K562 (cell line): Measurements from ENCODE around the gene INO80D. TPM values are rescaled to one million over a fixed set of nuclear protein-coding genes. Genes with fewer than 3 reads are reported as not detected.
A peak's percentile ranks its signal among the peaks of the same experiment; 100 is the strongest.

Experiments
- BRD9 ChIP-seq: fragments of 450-650 bp; IDR thresholded peaks from 2 replicates; pipeline ENCODE4 v1.6.1; 2018; ENCODE audit warnings: low read depth; ENCODE audit not compliant: partially characterized antibody
- CBX3 ChIP-seq, 2 experiments: IDR thresholded peaks; 1 replicate in 1 of 2; 2 replicates in 1 of 2; pipeline ENCODE4 v1.6.1; 2012; ENCODE audit warnings: inconsistent platforms in 2 of 2, low read length in 2 of 2, borderline replicate concordance in 1 of 2, control low read depth in 1 of 2
- CHD1 ChIP-seq: fragments of 200-600 bp; sonication (generic); IDR thresholded peaks from one replicate; pipeline ENCODE4 v1.6.1; 2012; ENCODE audit warnings: mild to moderate bottlenecking, moderate library complexity, low read length, inconsistent platforms
- HMGN3 ChIP-seq: IDR thresholded peaks from 2 replicates; pipeline ENCODE4 v1.6.1; 2011; ENCODE audit warnings: borderline replicate concordance, low read depth, mild to moderate bottlenecking, mixed read lengths, low read length; ENCODE audit not compliant: insufficient read length; ENCODE audit errors: extremely low read depth
- KLF16 ChIP-seq: IDR thresholded peaks from 2 replicates; pipeline ENCODE4 v1.6.1; 2016; ENCODE audit warnings: antibody characterized with exemption
- MAFG ChIP-seq: fragments of 450-650 bp; conservative IDR thresholded peaks from 2 replicates; pipeline ENCODE4 v1.6.1; 2016; ENCODE audit warnings: missing genetic modification characterization, missing compliant biosample characterization
- NR1H2 ChIP-seq: sonication (generic); formaldehyde crosslinking; IDR thresholded peaks from 2 replicates; pipeline ENCODE4 v1.4.0; 2020; ENCODE audit warnings: mild to moderate bottlenecking, missing genetic modification reagents
- RCOR1 ChIP-seq, 2 experiments: IDR thresholded peaks; 2 replicates each; pipeline ENCODE4 v1.6.1; 2012; ENCODE audit warnings: low read depth in 2 of 2, low read length in 2 of 2, borderline replicate concordance in 1 of 2, improper control_type of control experiment in 1 of 2
- SIX5 ChIP-seq, 2 experiments: IDR thresholded peaks; 2 replicates each; pipeline ENCODE4 v1.6.1; 2011; ENCODE audit warnings: low read length in 2 of 2, borderline replicate concordance in 1 of 2, low read depth in 1 of 2, mild to moderate bottlenecking in 1 of 2, moderate library complexity in 1 of 2; ENCODE audit not compliant: insufficient read depth in 1 of 2
- TCF7 ChIP-seq: sonication (generic); IDR thresholded peaks from 2 replicates; pipeline ENCODE4 v1.6.1; 2016; ENCODE audit warnings: antibody characterized with exemption, borderline replicate concordance
- THRAP3 ChIP-seq: fragments of 450-650 bp; IDR thresholded peaks from 2 replicates; pipeline ENCODE4 v1.6.1; 2016; ENCODE audit warnings: mild to moderate bottlenecking, inconsistent platforms, borderline replicate concordance
- ZNF695 ChIP-seq: fragments of 450-650 bp; formaldehyde crosslinking; IDR thresholded peaks from 2 replicates; pipeline ENCODE4 v1.4.0; 2020; ENCODE audit warnings: mild to moderate bottlenecking, moderate library complexity
- ZNF77 ChIP-seq: fragments of 250-450 bp; sonication (Bioruptor Pico); IDR thresholded peaks from 2 replicates; pipeline ENCODE4 v1.5.0; 2020
- ZNF79 ChIP-seq: fragments of 250-450 bp; sonication (Bioruptor Pico); IDR thresholded peaks from 2 replicates; pipeline ENCODE4 v1.4.0; 2020; ENCODE audit warnings: low read depth, mild to moderate bottlenecking, moderate library complexity
- polyA plus RNA-seq, 8 experiments: library from polyadenylated mRNA; depleted of rRNA in 4 of 8; stranded (reverse) in 5 of 8; unstranded in 3 of 8; fragments of >200 nt; fragmentation: Nextera tagmentation in 2 of 8; fragmentation: Illumina TruSeq in 1 of 8; extraction: Ambion mirVana in 2 of 8; extraction: Trizol in 1 of 8; gene quantifications; 2 replicates each; pipeline versions ENCODE4 v1.2.1 to v1.2.3, GENCODE V29; 2011 to 2014; ENCODE audit warnings: inconsistent platforms in 1 of 8, missing spikeins in 1 of 8
- total RNA-seq, 7 experiments: library from RNA; depleted of rRNA in 6 of 7; stranded (reverse); fragments of >200 nt in 6 of 7; fragmentation: Illumina TruSeq in 2 of 7; extraction: Trizol in 2 of 7; gene quantifications; 2 replicates each; pipeline versions ENCODE4 v1.2.1 to v1.2.3, GENCODE V29; 2011 to 2021; ENCODE audit warnings: low replicate concordance in 1 of 7
- TF ChIP-seq, protein P1 (sequence below), 2 experiments: IDR thresholded peaks; 2 replicates each; pipeline ENCODE4 v1.6.1; 2012; ENCODE audit warnings: improper control_type of control experiment in 2 of 2, low read depth in 2 of 2, low read length in 2 of 2, borderline replicate concordance in 1 of 2
- TF ChIP-seq, protein P2 (sequence below): fragments of 200-800 bp; sonication (Bioruptor generic); IDR thresholded peaks from 2 replicates; pipeline ENCODE4 v1.6.1; 2017; ENCODE audit warnings: missing genetic modification characterization, missing compliant biosample characterization
- TF ChIP-seq, protein P3 (sequence below): fragments of 450-650 bp; formaldehyde crosslinking; IDR thresholded peaks from 2 replicates; pipeline ENCODE4 v1.4.0; 2020; ENCODE audit warnings: mild to moderate bottlenecking, moderate library complexity
- TF ChIP-seq, protein P4 (sequence below), 2 experiments: fragments of 450-650 bp; IDR thresholded peaks; 2 replicates each; pipeline ENCODE4 v1.6.1; 2018; ENCODE audit warnings: mild to moderate bottlenecking in 2 of 2, low read depth in 1 of 2; ENCODE audit not compliant: partially characterized antibody in 2 of 2

INO80D gene
- total and polyA plus RNA-seq, 9 of the 15 experiments (the other 6 are each of a cell fraction or from before 2014, with no cell fraction given) = 0.64 to 8.1 (median 2.9) TPM

DNA sequence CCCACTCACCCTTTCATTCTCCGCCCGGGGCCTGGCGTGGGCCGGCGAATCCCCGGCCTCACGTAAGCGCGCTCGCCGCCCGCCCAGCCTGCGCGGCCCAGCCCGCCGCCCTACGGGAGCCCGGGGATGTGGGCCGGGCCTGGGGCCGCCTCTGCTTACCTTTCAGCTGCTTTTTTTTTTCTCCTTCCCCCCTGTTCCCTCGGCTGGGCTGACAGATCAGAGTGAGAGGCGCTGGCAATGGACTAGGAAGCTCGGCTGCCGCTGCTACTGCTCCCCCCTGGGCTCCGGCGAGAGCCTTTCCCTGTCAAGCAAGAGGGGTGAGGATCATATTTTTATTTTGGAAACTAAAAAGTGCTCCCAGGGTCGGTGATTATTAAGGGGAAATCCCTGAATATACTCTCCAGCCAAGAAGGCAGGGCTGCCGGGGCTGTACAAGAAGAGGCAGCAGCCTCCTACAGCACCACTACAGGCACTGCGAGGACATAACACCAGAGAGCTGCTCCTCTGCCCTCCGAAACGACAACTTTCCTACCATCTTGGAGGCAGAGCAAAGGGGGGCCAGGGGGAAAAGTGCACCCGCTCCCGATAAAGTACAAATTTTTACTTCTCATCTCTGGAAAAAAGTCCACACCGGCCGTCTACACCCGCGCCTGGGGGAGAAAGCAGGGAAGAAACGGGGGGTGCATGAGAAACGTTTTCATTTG lies at the start of gene INO80D (continued):
- TF ChIP-seq, protein P1, sequence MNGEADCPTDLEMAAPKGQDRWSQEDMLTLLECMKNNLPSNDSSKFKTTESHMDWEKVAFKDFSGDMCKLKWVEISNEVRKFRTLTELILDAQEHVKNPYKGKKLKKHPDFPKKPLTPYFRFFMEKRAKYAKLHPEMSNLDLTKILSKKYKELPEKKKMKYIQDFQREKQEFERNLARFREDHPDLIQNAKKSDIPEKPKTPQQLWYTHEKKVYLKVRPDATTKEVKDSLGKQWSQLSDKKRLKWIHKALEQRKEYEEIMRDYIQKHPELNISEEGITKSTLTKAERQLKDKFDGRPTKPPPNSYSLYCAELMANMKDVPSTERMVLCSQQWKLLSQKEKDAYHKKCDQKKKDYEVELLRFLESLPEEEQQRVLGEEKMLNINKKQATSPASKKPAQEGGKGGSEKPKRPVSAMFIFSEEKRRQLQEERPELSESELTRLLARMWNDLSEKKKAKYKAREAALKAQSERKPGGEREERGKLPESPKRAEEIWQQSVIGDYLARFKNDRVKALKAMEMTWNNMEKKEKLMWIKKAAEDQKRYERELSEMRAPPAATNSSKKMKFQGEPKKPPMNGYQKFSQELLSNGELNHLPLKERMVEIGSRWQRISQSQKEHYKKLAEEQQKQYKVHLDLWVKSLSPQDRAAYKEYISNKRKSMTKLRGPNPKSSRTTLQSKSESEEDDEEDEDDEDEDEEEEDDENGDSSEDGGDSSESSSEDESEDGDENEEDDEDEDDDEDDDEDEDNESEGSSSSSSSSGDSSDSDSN (IDR thresholded peaks at IDR 0.05; ENCODE audit: borderline replicate concordance in 1 of 2, low read depth in 2 of 2, low read length in 2 of 2) = peak; percentile 100
- TF ChIP-seq MAFG (no peak), NR1H2 (CRISPR knock-in tag) (no peak), ZNF77 (no peak), KLF16 (no peak), HMGN3 (no peak), CHD1 (peak; percentile 97), CBX3 (IDR thresholded peaks at IDR 0.05; ENCODE audit: borderline replicate concordance in 1 of 2, low read length in 2 of 2) (peak in 1 of 2 experiments; percentile 64; a peak in 1 of 3 replicates), ZNF79 (CRISPR knock-in tag) (no peak), TCF7 (no peak), SIX5 (IDR thresholded peaks at IDR 0.05; ENCODE audit: borderline replicate concordance in 1 of 2, insufficient read depth in 1 of 2, low read depth in 1 of 2, low read length in 2 of 2) (no peak), THRAP3 (no peak), RCOR1 (IDR thresholded peaks at IDR 0.05; ENCODE audit: borderline replicate concordance in 1 of 2, low read depth in 2 of 2, low read length in 2 of 2) (no peak), BRD9 (peak; percentile 63), ZNF695 (CRISPR knock-in tag) (no peak)
- TF ChIP-seq, protein P2, sequence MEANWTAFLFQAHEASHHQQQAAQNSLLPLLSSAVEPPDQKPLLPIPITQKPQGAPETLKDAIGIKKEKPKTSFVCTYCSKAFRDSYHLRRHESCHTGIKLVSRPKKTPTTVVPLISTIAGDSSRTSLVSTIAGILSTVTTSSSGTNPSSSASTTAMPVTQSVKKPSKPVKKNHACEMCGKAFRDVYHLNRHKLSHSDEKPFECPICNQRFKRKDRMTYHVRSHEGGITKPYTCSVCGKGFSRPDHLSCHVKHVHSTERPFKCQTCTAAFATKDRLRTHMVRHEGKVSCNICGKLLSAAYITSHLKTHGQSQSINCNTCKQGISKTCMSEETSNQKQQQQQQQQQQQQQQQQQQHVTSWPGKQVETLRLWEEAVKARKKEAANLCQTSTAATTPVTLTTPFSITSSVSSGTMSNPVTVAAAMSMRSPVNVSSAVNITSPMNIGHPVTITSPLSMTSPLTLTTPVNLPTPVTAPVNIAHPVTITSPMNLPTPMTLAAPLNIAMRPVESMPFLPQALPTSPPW = peak; percentile 87
- TF ChIP-seq, protein P3, sequence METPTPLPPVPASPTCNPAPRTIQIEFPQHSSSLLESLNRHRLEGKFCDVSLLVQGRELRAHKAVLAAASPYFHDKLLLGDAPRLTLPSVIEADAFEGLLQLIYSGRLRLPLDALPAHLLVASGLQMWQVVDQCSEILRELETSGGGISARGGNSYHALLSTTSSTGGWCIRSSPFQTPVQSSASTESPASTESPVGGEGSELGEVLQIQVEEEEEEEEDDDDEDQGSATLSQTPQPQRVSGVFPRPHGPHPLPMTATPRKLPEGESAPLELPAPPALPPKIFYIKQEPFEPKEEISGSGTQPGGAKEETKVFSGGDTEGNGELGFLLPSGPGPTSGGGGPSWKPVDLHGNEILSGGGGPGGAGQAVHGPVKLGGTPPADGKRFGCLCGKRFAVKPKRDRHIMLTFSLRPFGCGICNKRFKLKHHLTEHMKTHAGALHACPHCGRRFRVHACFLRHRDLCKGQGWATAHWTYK = no peak
- TF ChIP-seq, protein P4, sequence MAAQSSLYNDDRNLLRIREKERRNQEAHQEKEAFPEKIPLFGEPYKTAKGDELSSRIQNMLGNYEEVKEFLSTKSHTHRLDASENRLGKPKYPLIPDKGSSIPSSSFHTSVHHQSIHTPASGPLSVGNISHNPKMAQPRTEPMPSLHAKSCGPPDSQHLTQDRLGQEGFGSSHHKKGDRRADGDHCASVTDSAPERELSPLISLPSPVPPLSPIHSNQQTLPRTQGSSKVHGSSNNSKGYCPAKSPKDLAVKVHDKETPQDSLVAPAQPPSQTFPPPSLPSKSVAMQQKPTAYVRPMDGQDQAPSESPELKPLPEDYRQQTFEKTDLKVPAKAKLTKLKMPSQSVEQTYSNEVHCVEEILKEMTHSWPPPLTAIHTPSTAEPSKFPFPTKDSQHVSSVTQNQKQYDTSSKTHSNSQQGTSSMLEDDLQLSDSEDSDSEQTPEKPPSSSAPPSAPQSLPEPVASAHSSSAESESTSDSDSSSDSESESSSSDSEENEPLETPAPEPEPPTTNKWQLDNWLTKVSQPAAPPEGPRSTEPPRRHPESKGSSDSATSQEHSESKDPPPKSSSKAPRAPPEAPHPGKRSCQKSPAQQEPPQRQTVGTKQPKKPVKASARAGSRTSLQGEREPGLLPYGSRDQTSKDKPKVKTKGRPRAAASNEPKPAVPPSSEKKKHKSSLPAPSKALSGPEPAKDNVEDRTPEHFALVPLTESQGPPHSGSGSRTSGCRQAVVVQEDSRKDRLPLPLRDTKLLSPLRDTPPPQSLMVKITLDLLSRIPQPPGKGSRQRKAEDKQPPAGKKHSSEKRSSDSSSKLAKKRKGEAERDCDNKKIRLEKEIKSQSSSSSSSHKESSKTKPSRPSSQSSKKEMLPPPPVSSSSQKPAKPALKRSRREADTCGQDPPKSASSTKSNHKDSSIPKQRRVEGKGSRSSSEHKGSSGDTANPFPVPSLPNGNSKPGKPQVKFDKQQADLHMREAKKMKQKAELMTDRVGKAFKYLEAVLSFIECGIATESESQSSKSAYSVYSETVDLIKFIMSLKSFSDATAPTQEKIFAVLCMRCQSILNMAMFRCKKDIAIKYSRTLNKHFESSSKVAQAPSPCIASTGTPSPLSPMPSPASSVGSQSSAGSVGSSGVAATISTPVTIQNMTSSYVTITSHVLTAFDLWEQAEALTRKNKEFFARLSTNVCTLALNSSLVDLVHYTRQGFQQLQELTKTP (IDR thresholded peaks at IDR 0.05; ENCODE audit: low read depth in 1 of 2, partially characterized antibody in 2 of 2) = peak in 1 of 2 experiments; percentile 41
